Endodermal cell (in vitro differentiated cells): ENCODE measurements around the gene TMEM250. TPM values are rescaled to one million over a fixed set of nuclear protein-coding genes. Genes with fewer than 3 reads are reported as not detected.

Experiments
- DNase-seq: peaks from one replicate; pipeline ENCODE4 v3.0.0-alpha.2; 2017
- H3K27ac ChIP-seq: 2 replicates; pipeline ENCODE4 v1.5.1; 2013; ENCODE audit warnings: mild to moderate bottlenecking, low read depth, low read length, moderate library complexity
- H3K27me3 ChIP-seq: 2 replicates; pipeline ENCODE4 v1.6.1; 2013; ENCODE audit warnings: mild to moderate bottlenecking, low read length, moderate library complexity; ENCODE audit not compliant: insufficient read depth, control insufficient read depth, poor library complexity, severe bottlenecking
- H3K36me3 ChIP-seq: 2 replicates; pipeline ENCODE4 v1.7.0; 2013; ENCODE audit warnings: mild to moderate bottlenecking, low read length, moderate library complexity; ENCODE audit not compliant: control insufficient read depth, insufficient read depth
- H3K4me1 ChIP-seq: one replicate; pipeline ENCODE4 v1.7.0; 2013; ENCODE audit warnings: low read length; ENCODE audit not compliant: control insufficient read depth, insufficient read depth
- H3K4me3 ChIP-seq: 2 replicates; pipeline ENCODE4 v1.5.1; 2013; ENCODE audit warnings: mild to moderate bottlenecking, low read length, moderate library complexity
- H3K9ac ChIP-seq: 2 replicates; pipeline ENCODE4 v1.6.1; 2013; ENCODE audit warnings: mild to moderate bottlenecking, low read length, moderate library complexity; ENCODE audit not compliant: poor library complexity, severe bottlenecking; ENCODE audit errors: extremely low read depth
- H3K9me3 ChIP-seq: 2 replicates; pipeline ENCODE4 v1.6.1; 2013; ENCODE audit warnings: mild to moderate bottlenecking, low read length, moderate library complexity; ENCODE audit not compliant: control insufficient read depth
- H3K27ac Mint-ChIP-seq: 2 replicates; pipeline ENCODE4 v1.8.0; 2020; ENCODE audit warnings: mixed read lengths
- H3K27me3 Mint-ChIP-seq: 2 replicates; pipeline ENCODE4 v1.8.0; 2021; ENCODE audit warnings: mild to moderate bottlenecking, mixed read lengths; ENCODE audit not compliant: insufficient read depth
- H3K36me3 Mint-ChIP-seq: 2 replicates; pipeline ENCODE4 v1.8.0; 2020; ENCODE audit warnings: low read depth, mixed read lengths
- H3K4me1 Mint-ChIP-seq: 2 replicates; pipeline ENCODE4 v1.8.0; 2020; ENCODE audit warnings: mixed read lengths
- H3K4me3 Mint-ChIP-seq: 2 replicates; pipeline ENCODE4 v1.8.0; 2020; ENCODE audit warnings: mild to moderate bottlenecking, moderate library complexity, mixed read lengths
- H3K9me3 Mint-ChIP-seq: 2 replicates; pipeline ENCODE4 v1.8.0; 2020; ENCODE audit warnings: mild to moderate bottlenecking, mixed read lengths
- WGBS, 2 experiments: methylation state at CpG; one replicate each; pipeline versions ENCODE4 v1.1.5 to v1.1.7; 2013; ENCODE audit warnings: missing lambda C conversion rate in 2 of 2, mixed read lengths in 1 of 2; ENCODE audit not compliant: insufficient coverage in 1 of 2, insufficient read length in 1 of 2; 5-methylcytosine and 5-hydroxymethylcytosine counted together
- total RNA-seq, 2 donors: library from RNA; stranded (reverse); fragmentation: NEBNext Ultra II Directional in 1 of 2; extraction: Animal tissue kit (Norgen Biotek cat#: 25700) in 1 of 2; gene quantifications; 2 replicates in 1 of 2; 3 replicates in 1 of 2; pipeline ENCODE4 v1.2.1, GENCODE V29; 2021
- TF ChIP-seq, protein P1 (sequence below): fragments of 200-600 bp; sonication (generic); conservative IDR thresholded peaks from 2 replicates; pipeline ENCODE4 v1.5.0; 2021; ENCODE audit warnings: antibody characterized with exemption, mild to moderate bottlenecking

The TMEM250 gene
- total RNA-seq, 2 donors from 2014 or later, result 56.4 to 58.4 TPM

DNA sequence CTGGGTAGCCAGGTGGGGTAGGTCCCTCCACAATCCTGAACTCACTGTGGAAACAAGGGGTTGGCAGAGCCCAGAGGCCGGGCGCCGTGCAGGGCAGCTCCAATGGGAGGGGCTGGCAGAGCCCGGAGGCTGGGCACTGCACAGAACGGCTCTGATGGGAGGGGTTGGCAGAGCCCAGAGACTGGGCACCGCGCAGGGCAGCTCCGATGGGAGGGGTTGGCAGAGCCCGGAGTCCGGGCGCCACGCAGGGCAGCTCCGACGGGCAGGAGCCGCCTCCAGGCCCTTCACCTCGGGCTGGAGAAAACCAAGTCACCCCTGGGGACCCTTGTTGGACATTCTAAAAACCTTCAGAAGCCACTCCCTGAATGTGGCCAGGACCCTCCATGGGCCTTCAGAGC, 32.9 kb downstream of the TMEM250 start:
- 91 to 93% methylated on average over 16 of the region's 16 CpGs for WGBS, 2 experiments
- Histone ChIP-seq H3K9ac (no peak overlapping the region), H3K36me3 (no peaks in the 10 kb centered on the region), H3K9me3 (no peaks in the 10 kb centered on the region), H3K4me1 (no peaks in the 10 kb centered on the region), H3K4me3 (no peak overlapping the region), H3K27me3 (no peaks in the 10 kb centered on the region), H3K27ac (no peak overlapping the region)
- Mint-ChIP-seq H3K36me3 (no peaks in the 10 kb centered on the region), H3K4me3 (no peak overlapping the region), H3K27ac (no peak overlapping the region), H3K9me3 (no peaks in the 10 kb centered on the region), H3K27me3 (no peaks in the 10 kb centered on the region), H3K4me1 (peaks cover 3% of the 10 kb centered on the region)
- TF ChIP-seq, protein P1, sequence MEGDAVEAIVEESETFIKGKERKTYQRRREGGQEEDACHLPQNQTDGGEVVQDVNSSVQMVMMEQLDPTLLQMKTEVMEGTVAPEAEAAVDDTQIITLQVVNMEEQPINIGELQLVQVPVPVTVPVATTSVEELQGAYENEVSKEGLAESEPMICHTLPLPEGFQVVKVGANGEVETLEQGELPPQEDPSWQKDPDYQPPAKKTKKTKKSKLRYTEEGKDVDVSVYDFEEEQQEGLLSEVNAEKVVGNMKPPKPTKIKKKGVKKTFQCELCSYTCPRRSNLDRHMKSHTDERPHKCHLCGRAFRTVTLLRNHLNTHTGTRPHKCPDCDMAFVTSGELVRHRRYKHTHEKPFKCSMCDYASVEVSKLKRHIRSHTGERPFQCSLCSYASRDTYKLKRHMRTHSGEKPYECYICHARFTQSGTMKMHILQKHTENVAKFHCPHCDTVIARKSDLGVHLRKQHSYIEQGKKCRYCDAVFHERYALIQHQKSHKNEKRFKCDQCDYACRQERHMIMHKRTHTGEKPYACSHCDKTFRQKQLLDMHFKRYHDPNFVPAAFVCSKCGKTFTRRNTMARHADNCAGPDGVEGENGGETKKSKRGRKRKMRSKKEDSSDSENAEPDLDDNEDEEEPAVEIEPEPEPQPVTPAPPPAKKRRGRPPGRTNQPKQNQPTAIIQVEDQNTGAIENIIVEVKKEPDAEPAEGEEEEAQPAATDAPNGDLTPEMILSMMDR, result no peak
- DNase-seq, result no peak

GRCh38 chr9:136084063-136084944, 34.4 kb downstream of the TMEM250 start:
- no peak overlapping the region for H3K4me3 Mint-ChIP-seq

DNA sequence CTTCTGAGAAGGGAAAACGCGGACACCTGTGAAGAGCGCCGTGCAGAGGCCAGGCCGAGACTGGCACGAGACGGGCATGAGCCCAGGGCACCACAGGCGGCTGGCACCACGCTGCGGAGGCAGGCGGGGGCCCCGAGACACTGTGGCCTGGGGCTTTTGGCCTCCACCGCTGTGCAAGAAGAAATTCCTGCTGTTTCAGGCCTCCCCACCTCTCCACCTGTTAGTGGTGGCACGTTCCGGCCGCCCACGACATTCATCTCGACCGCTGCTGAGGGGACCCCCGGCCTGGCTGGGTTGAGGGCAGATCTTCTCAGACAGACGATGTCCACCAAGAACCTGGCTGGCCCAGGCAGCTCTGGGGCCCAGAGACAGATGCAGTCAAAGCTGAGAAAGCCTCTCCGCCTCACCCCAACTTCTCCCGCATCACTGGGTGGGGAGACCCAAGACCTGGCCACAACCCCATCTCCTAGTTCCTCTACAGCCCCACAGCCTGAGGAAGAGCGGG, 35.1 kb downstream of the TMEM250 start:
- no peaks in the 10 kb centered on the region for H3K27me3 Mint-ChIP-seq

More at GRCh38 chr9:136084063-136084944, 34.4 kb downstream of the TMEM250 start:
- no peaks in the 10 kb centered on the region for H3K4me1 ChIP-seq
- DNase-seq, result no peak
- WGBS, 2 experiments, result 88 to 94% methylated on average over 14 to 33 of the region's 33 CpGs
- no peaks in the 10 kb centered on the region for H3K9me3 ChIP-seq
- no peaks in the 10 kb centered on the region for H3K36me3 ChIP-seq
- H3K36me3 Mint-ChIP-seq, result no peaks in the 10 kb centered on the region
- H3K27me3 ChIP-seq, result no peaks in the 10 kb centered on the region
- no peak overlapping the region for H3K27ac Mint-ChIP-seq
- H3K27ac ChIP-seq, result no peak overlapping the region
- H3K9ac ChIP-seq, result no peak overlapping the region
- H3K4me3 ChIP-seq, result no peak overlapping the region
- no peaks in the 10 kb centered on the region for H3K9me3 Mint-ChIP-seq
- TF ChIP-seq, protein P1, result no peak
- H3K4me1 Mint-ChIP-seq, result peaks cover 3% of the 10 kb centered on the region
- H3K27me3 Mint-ChIP-seq, result no peaks in the 10 kb centered on the region

More for the DNA sequence above, 35.1 kb downstream of the TMEM250 start:
- no peak overlapping the region for H3K27ac ChIP-seq
- DNase-seq, result no peak
- no peaks in the 10 kb centered on the region for H3K9me3 ChIP-seq
- H3K36me3 ChIP-seq, result no peaks in the 10 kb centered on the region
- Mint-ChIP-seq H3K27ac (no peak overlapping the region), H3K9me3 (no peaks in the 10 kb centered on the region), H3K4me3 (no peak overlapping the region), H3K4me1 (peaks cover 3% of the 10 kb centered on the region), H3K36me3 (no peaks in the 10 kb centered on the region)
- no peaks in the 10 kb centered on the region for H3K27me3 ChIP-seq
- no peaks in the 10 kb centered on the region for H3K4me1 ChIP-seq
- TF ChIP-seq, protein P1, result no peak
- WGBS, 2 experiments, result 95 to 96% methylated on average over 13 to 24 of the region's 24 CpGs
- H3K9ac ChIP-seq, result no peak overlapping the region
- no peak overlapping the region for H3K4me3 ChIP-seq
